A549 (cell line): ENCODE results near the gene CTBP2. TPM values are rescaled to one million over a fixed set of nuclear protein-coding genes. Genes with fewer than 3 reads are reported as not detected.
A peak's percentile ranks its signal among the peaks of the same experiment; 100 is the strongest.

Source experiments
- ATAC-seq, 2 experiments: fragments of 200-7000 bp in 1 of 2; fragments of >200 bp in 1 of 2; cut with Nextera tagmentation in 1 of 2; cut with Tn5 transposase in 1 of 2; 3 replicates each; pipeline versions ENCODE4 v1.8.0 to v1.9.1; 2018 to 2020; ENCODE audit warnings: mild to moderate bottlenecking in 1 of 2, moderate library complexity in 1 of 2
- CTCF ChIA-PET: fragments of 300-600 bp; sonication (Branson Sonifier 250); formaldehyde crosslinking; extraction: SDS; loops from one replicate; lab custom pipeline; 2021; ENCODE audit warnings: antibody characterized with exemption, inconsistent platforms; lab: Yijun Ruan, JAX
- POLR2A ChIA-PET: fragments of 350-600 bp; formaldehyde crosslinking; extraction: SDS; loops from one replicate; lab custom pipeline; 2021; ENCODE audit warnings: antibody characterized with exemption, inconsistent platforms; lab: Yijun Ruan, JAX
- DNase-seq, 2 experiments: peaks; one replicate each; pipeline versions ENCODE4 v3.0.0 to v3.0.0-alpha.2; 2011 to 2016; ENCODE audit warnings: low read depth in 1 of 2, low spot score in 1 of 2
- FAIRE-seq: peaks from 2 replicates; lab custom pipeline; 2011; peaks lifted over from hg19 to GRCh38; lab: Jason Lieb, UNC
- H3K27ac ChIP-seq, 2 experiments: fragments of >200 bp; sonication (Bioruptor Twin); formaldehyde crosslinking; 3 replicates each; pipeline ENCODE4 v1.5.1; 2016 to 2017
- H3K4me1 ChIP-seq: fragments of >200 bp; sonication (Bioruptor Twin); formaldehyde crosslinking; 3 replicates; pipeline ENCODE4 v1.6.1; 2016
- H3K4me2 ChIP-seq: fragments of >200 bp; sonication (Bioruptor Twin); formaldehyde crosslinking; 3 replicates; pipeline ENCODE4 v1.6.1; 2016
- H3K4me3 ChIP-seq: fragments of >200 bp; sonication (Bioruptor Twin); formaldehyde crosslinking; 3 replicates; pipeline ENCODE4 v1.5.1; 2016
- H3K9me3 ChIP-seq: fragments of >200 bp; sonication (Bioruptor Twin); formaldehyde crosslinking; 3 replicates; pipeline ENCODE4 v1.6.1; 2016
- ATOH8 ChIP-seq: fragments of 250-450 bp; sonication (Bioruptor Pico); IDR thresholded peaks from 2 replicates; pipeline ENCODE4 v1.5.0; 2020; ENCODE audit warnings: low read depth, mild to moderate bottlenecking, moderate library complexity
- BCL3 ChIP-seq: fragments of >200 bp; sonication (Bioruptor Twin); formaldehyde crosslinking; IDR thresholded peaks from 3 replicates; pipeline ENCODE4 v1.6.1; 2016
- CTCF ChIP-seq: fragments of >200 bp; sonication (Bioruptor Twin); formaldehyde crosslinking; IDR thresholded peaks from 3 replicates; pipeline ENCODE4 v1.5.1; 2016
- EHMT2 ChIP-seq: fragments of 200-600 bp; sonication (generic); IDR thresholded peaks from 2 replicates; pipeline ENCODE4 v1.6.1; 2016; ENCODE audit warnings: antibody characterized with exemption, low read depth, mild to moderate bottlenecking, moderate library complexity
- FOSL2 ChIP-seq, 2 experiments: fragments of 450-650 bp in 1 of 2; fragments of >200 bp in 1 of 2; sonication (Bioruptor Twin) in 1 of 2; formaldehyde crosslinking; IDR thresholded peaks; 2 replicates each; pipeline versions ENCODE4 v1.5.0 to v1.6.1; 2016 to 2020; ENCODE audit warnings: mild to moderate bottlenecking in 1 of 2, moderate library complexity in 1 of 2
- GATA3 ChIP-seq: IDR thresholded peaks from 2 replicates; pipeline ENCODE4 v1.6.1; 2012; ENCODE audit warnings: borderline replicate concordance
- HOXB13 ChIP-seq: fragments of 250-450 bp; sonication (Bioruptor Pico); IDR thresholded peaks from 2 replicates; pipeline ENCODE4 v1.5.0; 2020; ENCODE audit warnings: low read depth, mild to moderate bottlenecking, moderate library complexity
- JUN ChIP-seq, 2 experiments: fragments of >200 bp; sonication (Bioruptor Twin); formaldehyde crosslinking; IDR thresholded peaks; 2 replicates in 1 of 2; 3 replicates in 1 of 2; pipeline ENCODE4 v1.6.1; 2016 to 2017
- KDM1A ChIP-seq: fragments of 200-600 bp; sonication (generic); IDR thresholded peaks from 2 replicates; pipeline ENCODE4 v1.6.1; 2016; ENCODE audit warnings: low read depth, mild to moderate bottlenecking
- KDM5A ChIP-seq: fragments of 200-600 bp; sonication (generic); IDR thresholded peaks from 2 replicates; pipeline ENCODE4 v1.6.1; 2016; ENCODE audit warnings: antibody characterized with exemption, mild to moderate bottlenecking
- MAZ ChIP-seq: fragments of 150-350 bp; IDR thresholded peaks from 2 replicates; pipeline ENCODE4 v1.6.1; 2014; ENCODE audit warnings: antibody characterized with exemption, low read depth, low read length, borderline replicate concordance
- NPAS2 ChIP-seq: fragments of 250-450 bp; sonication (Bioruptor Pico); IDR thresholded peaks from 2 replicates; pipeline ENCODE4 v1.8.0; 2022; ENCODE audit warnings: mild to moderate bottlenecking, moderate library complexity, borderline replicate concordance
- NR3C1 ChIP-seq: fragments of >200 bp; sonication (Bioruptor Twin); formaldehyde crosslinking; IDR thresholded peaks from 3 replicates; pipeline ENCODE4 v1.6.1; 2017
- PBX3 ChIP-seq: IDR thresholded peaks from 2 replicates; pipeline ENCODE4 v1.6.1; 2012
- RAD21 ChIP-seq, 2 experiments: fragments of >200 bp in 1 of 2; sonication (Bioruptor Twin) in 1 of 2; formaldehyde crosslinking in 1 of 2; IDR thresholded peaks in 1 of 2; conservative IDR thresholded peaks in 1 of 2; 2 replicates in 1 of 2; 3 replicates in 1 of 2; pipeline ENCODE4 v1.6.1; 2012 to 2018; ENCODE audit warnings: inconsistent platforms in 1 of 2
- RARB ChIP-seq: fragments of 250-450 bp; sonication (Bioruptor Pico); IDR thresholded peaks from 2 replicates; pipeline ENCODE4 v1.8.0; 2021; ENCODE audit warnings: mild to moderate bottlenecking, moderate library complexity
- USF2 ChIP-seq: fragments of 450-650 bp; IDR thresholded peaks from 2 replicates; pipeline ENCODE4 v1.6.1; 2014; ENCODE audit warnings: antibody characterized with exemption
- ZSCAN20 ChIP-seq: fragments of 250-450 bp; sonication (Bioruptor Pico); IDR thresholded peaks from 2 replicates; pipeline ENCODE4 v1.8.0; 2022; ENCODE audit warnings: mild to moderate bottlenecking, moderate library complexity
- WGBS: methylation state at CpG from one replicate; pipeline ENCODE4 v1.1.6; 2017; ENCODE audit errors: missing lambda C conversion rate; 5-methylcytosine and 5-hydroxymethylcytosine counted together
- polyA plus RNA-seq, 4 experiments: library from polyadenylated mRNA; depleted of rRNA in 3 of 4; stranded (reverse); fragments of >200 nt; fragmentation: RNase III in 1 of 4; extraction: RNeasy Plus Mini Kit Qiagen cat#74134 plus additional on column Dnase treatment in 1 of 4; gene quantifications; 2 replicates in 3 of 4; 3 replicates in 1 of 4; pipeline ENCODE4 v1.2.3, GENCODE V29; 2011 to 2017

CTBP2 gene
- polyA plus RNA-seq, 2 of the 4 experiments (the other 2 are of a cell fraction), result 74.9 to 78.9 TPM

- WGBS, result 83% methylated on average over 8 of the region's 8 CpGs
- Histone ChIP-seq H3K9me3 (no peaks in the 10 kb centered on the region), H3K4me2 (peak overlapping the region; percentile 65), H3K4me3 (no peak overlapping the region), H3K27ac (peak overlapping the region; percentile 79 to 81)
- POLR2A ChIA-PET, result no interaction called here
- no peak for FAIRE-seq
- CTCF ChIA-PET, result interaction anchor here (1.9 kb wide), 1 partner anchor 73 kb away, joined by 10 read pairs; no protein-coding TSS in a partner anchor
- no peak for TF ChIP-seq RAD21 (conservative IDR thresholded peaks at IDR 0.05 in 1 of 2, IDR thresholded peaks at IDR 0.05 in 1 of 2)
- TF ChIP-seq EHMT2, result no peak
- no peak for TF ChIP-seq BCL3
- no peak for TF ChIP-seq MAZ
- TF ChIP-seq GATA3, result no peak
- no peak for TF ChIP-seq USF2
- TF ChIP-seq NPAS2 (CRISPR knock-in tag), result no peak
- TF ChIP-seq KDM5A, result no peak
- TF ChIP-seq FOSL2 (IDR thresholded peaks at IDR 0.05), result no peak
- TF ChIP-seq FOSL2 (CRISPR knock-in tag; IDR thresholded peaks at IDR 0.05), result no peak
- no peak for TF ChIP-seq NR3C1
- no peak for TF ChIP-seq ATOH8 (CRISPR knock-in tag)
- no peak for TF ChIP-seq RARB
- TF ChIP-seq CTCF, result no peak
- TF ChIP-seq PBX3, result no peak
- no peak for TF ChIP-seq KDM1A
- TF ChIP-seq ZSCAN20 (CRISPR knock-in tag), result no peak
- TF ChIP-seq, all 56 proteins: peak for 0
- peaks cover 87% of the 10 kb centered on the region for H3K4me1 ChIP-seq
- ATAC-seq, result no peak
- DNase-seq, result no peak
Measured at GRCh38 chr10:125121003-125121402, 39.4 kb downstream of the CTBP2 start.

GRCh38 chr10:125120053-125120710 is 40.2 kb downstream of the CTBP2 start:
- H3K27ac ChIP-seq, result peak overlapping the region; percentile 79 to 81
- peak in 1 of 2 experiments; percentile 31; a peak in 3 of 6 replicates for ATAC-seq
- peak in 1 of 2 experiments; percentile 79 for DNase-seq
- no peaks in the 10 kb centered on the region for H3K9me3 ChIP-seq
- 0 out of 5 replicates have a peak, but pooled peaks of 1 of the 2 experiments have one; percentile 21 for TF ChIP-seq JUN (IDR thresholded peaks at IDR 0.05)
- TF ChIP-seq HOXB13 (CRISPR knock-in tag), result no peak
- POLR2A ChIA-PET, result no interaction called here
- peak overlapping the region; percentile 65 for H3K4me2 ChIP-seq
- 58% methylated on average over 11 of the region's 11 CpGs for WGBS
- H3K4me1 ChIP-seq, result peaks cover 85% of the 10 kb centered on the region
- H3K4me3 ChIP-seq, result no peak overlapping the region
- CTCF ChIA-PET, result interaction anchor here (1.9 kb wide), 1 partner anchor 72 kb away, joined by 10 read pairs; no protein-coding TSS in a partner anchor
- no peak for FAIRE-seq
